Left hindlimb (tissue), 1 donor: ENCODE measurements around the gene VAV3.
"Not testable (repeated sequence)": the region's sequence is repeated elsewhere in the genome, so short reads cannot be mapped to it uniquely, and the experiment has no call there.

ENCODE experiments used
- DNase-seq: peaks from one replicate; pipeline ENCODE4 v3.0.0-alpha.2; 2018

Gene VAV3

DNA sequence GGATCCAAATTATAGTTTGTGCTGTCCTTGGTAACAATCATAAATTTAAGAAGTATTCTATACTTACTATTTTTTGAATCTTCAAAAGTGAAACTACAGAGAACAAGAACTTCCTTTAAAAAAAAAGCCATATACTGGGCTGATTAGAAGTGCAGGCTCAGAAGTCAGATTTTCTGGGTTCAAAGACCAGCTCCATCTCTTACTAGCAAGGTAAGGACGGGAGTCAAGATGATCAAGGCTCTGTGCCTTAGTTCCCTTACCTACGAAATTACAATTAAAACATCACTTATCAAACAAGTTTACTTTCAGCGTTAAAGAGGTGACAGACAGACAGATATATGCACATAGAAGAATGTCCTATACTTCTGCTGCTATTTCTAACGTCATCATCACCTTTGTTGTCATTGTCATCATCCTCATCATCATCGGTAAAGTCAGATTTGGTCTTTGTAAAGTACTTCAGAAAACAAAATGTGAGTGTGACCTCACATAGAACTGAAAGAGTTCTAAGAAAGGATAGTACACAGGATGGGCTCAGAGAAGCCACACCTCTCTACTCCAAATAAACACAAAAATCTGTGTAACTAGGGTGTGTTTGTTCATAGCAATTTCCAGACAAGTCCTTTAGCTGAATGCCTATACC lies 178.7 kb downstream of the VAV3 start:
- DNase-seq = no peak

GRCh38 chr1:107785496-107786202 lies 179.3 kb downstream of the VAV3 start:
- DNase-seq = no peak

DNA sequence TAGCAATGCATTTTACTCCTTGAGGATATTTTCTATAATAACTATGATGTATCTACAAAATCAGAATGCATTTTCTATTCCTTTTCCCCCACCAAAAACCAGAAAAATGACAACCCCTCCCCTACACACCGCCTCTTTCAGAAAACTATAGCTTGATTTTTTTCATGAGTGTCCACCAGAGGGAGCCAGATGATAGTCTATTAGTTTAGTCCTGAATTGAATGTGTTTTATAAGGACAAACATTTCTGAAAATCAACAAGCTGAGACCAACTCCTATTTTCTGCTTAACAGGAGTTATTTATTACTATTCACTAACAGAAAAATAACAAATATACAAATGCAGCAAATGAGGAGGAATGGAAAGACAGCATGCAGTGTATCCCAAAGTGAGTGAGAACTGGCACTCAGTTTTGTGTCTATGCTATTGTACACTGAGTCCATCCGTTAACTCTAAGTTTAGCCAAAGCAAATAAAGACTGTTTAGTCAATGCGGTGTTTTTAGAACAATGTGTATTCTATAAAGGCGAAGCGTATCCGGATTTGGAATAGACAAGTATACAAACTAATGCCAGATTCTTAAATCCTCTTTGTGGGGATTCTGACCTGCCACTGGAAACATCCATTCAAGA lies 182.6 kb downstream of the VAV3 start:
- DNase-seq = no peak

DNA sequence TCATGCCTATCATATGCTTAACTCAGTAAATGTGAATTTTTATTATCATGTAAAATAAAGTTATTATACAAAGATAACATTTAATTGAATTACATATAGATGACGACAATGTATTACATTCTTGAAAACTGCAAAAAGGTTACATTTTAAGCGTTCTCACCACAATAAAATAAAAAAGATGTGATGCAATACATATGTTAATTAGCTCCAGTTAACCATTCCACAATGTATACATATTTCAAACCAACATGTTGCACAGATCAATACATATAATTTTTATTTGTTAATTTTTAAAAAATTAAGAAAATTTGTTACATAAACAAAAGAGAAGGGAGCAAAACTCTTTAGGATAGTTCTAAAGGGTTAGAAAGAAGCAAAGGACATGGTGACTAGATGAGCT lies 183.7 kb downstream of the VAV3 start:
- DNase-seq = no peak

GRCh38 chr1:107777664-107778047 lies 187.3 kb downstream of the VAV3 start:
- DNase-seq = no peak

DNA sequence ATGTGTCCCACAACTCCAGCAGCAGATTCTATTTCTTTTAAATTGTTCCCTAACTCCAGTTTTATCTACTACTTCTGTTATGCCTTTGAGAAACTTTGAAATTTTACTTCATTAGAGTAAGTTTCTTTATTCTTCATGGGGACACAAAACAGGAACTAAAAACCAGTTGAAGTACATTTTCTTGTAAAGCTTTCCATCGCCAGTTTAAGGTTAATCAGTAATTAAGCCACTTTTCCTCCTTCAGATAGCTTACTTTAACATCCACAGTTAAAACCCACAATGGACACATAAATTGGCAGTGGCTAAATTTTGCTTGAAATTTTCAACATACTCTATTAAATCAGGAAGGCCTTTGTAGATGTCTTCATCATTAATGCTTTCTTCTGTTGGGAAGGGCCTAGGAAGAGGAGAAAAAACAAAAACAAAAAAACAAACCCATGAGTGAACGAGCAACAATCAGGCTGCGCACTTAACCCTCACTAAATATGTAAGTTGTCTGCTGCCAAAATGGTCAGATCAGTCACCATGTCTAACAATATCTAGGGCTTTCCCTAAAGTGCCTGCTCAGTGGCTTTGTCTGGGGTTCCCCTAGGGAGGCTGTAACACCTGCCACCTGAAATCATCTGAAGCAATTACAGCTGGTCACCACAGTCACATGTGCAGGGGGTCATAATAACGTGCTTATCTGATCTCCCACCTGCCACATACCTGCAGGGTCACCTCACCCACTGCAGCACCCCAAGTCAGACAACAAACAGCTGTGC lies 187.9 kb downstream of the VAV3 start:
- DNase-seq = no peak

DNA sequence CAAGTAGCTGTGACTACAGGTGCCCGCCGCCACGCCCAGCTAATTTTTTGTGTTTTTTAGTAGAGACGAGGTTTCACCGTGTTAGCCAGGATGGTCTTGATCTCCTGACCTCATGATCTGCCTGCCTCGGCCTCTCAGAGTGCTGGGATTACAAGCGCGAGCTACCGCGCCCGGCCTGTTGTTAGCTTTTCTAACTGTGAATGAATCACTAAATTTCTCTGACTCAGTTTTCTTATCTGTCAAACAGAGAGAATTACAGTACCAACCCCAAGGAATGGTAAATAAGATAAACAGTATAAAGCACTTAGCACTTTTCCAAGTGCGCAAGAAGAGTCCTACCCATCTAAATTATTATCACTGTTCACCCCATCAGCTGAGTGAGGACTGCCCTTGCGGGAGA lies 193.6 kb downstream of the VAV3 start:
- no peak for DNase-seq

DNA sequence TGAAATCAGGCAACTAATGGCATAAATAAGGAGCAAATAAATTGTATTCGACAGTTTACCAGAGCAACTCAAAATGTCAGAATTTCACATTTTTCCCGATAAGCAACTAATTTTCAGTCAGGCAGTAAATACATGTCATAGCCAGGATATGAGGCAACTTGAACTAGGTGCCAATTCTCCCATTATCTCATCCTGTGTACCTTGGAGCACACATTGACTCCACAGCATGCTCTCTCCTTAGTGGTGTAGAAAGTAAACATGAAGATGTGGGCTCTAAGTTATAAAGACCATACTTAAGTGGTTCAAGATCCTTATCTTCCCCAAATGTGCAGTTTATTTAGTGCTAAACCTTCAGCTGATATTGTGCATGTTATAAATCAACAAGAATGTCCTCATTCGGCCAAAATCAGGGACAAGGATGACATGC lies 197.8 kb downstream of the VAV3 start:
- no peak for DNase-seq

- DNase-seq = no peak
Observed at GRCh38 chr1:107766533-107766932, 198.4 kb downstream of the VAV3 start.

DNA sequence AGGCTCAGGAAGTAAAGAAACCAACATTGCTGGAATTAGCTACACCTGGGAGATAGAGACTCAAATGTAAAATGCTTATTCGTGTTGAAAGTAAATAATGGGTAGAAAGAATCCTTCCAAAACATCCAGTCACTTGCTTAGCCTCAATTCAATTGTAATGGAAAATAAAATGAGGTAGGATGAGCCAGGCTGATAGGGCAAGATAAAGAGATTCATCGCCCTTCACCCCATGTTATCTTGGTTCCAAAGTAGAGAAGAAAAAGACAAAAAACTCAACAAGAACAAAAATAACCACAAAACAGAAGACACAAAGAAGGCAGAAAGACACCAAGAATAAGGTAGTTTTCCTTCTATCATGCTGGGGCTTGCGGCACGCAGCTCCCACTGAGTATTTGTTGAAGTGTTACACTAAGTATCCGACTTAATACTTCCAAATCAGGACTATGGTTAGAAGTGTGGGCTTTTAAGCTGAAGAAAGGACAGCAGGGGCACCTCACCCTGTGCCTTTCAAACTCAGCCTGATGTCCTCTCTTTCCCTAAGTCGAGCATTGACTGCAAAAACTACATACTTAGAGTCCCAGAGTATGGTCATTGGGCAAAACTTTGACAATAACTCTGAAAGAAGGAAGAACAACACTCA lies 202.1 kb downstream of the VAV3 start:
- no peak for DNase-seq

DNA sequence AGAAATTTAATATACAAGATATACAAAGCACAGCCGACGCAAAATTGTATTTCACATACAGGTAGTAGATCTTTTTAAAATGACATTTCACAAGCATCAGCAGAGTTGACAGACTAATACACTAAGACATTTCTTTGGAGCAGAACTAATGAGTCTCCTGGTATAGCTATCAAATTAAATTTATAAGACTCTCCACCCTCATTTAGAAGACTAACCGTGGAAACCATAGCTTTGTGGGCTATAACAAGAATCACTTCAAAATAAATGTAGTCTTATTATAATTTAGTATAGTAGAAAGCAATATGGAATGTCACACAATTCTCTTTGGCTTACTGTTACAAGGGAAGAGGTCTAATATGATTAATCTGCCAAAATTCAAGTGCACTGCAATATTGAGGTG lies 204.9 kb downstream of the VAV3 start:
- DNase-seq = no peak

- peak; percentile 37 for DNase-seq
Observed at GRCh38 chr1:107750364-107750959, 214.5 kb downstream of the VAV3 start.

DNA sequence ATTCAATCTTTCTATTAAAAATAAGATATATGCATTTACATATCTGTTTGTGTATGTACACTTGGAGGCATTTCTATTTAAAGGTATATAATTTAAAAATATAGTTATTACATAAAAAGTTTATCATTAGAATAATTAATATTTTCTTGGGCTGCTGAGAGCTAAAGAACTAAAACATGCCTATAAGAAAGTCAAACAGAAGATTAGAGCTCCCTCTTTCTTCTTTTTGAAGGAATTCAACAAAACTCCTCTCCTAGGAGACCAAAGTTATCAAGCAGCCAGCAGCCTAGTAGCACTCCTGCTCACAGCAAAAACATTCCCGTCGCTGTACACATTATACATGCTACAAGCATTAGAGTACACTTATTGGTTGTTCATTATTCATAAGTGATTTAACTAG lies 216.4 kb downstream of the VAV3 start:
- no peak for DNase-seq

- no peak for DNase-seq
Observed at GRCh38 chr1:107741242-107741641, 223.7 kb downstream of the VAV3 start.

- no peak for DNase-seq
Observed at GRCh38 chr1:107740579-107740978, 224.4 kb downstream of the VAV3 start.

DNA sequence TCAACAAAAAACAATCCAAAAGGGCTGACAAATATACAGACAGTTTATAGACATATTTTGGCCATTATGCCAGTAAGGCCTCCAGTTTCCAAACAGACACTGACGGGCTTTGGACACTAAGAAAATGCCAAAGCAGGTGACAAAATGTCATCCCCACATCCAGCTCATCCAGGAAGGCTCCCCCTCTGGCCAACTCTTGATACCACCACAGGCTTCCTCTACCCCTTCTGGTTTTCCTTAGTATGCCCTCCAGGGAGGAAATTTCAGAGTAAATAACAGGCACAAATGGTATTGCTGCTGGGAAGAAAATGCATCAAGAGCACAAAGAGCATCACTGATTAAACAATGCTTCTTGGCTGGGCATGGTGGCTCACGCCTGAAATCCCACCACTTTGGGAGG lies 225.3 kb downstream of the VAV3 start:
- no peak for DNase-seq

DNA sequence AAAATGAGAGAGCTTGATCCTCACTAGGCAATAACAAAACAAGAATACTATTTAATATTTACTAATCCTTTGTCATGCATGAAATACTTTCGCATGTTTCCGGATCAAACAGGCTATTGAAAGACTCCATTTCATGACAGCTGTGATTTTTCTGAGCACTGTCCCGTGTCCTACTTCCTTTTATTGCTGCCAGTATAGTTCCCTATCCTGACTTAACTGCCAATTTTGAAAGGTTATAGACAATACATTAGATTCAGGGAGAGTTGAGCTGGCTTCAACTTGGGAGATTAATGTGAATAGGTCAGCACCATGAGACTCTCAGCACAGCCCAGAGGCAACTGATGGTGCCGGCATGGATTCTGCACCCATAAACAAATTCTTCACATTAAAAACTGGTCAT lies 225.8 kb downstream of the VAV3 start:
- no peak for DNase-seq

DNA sequence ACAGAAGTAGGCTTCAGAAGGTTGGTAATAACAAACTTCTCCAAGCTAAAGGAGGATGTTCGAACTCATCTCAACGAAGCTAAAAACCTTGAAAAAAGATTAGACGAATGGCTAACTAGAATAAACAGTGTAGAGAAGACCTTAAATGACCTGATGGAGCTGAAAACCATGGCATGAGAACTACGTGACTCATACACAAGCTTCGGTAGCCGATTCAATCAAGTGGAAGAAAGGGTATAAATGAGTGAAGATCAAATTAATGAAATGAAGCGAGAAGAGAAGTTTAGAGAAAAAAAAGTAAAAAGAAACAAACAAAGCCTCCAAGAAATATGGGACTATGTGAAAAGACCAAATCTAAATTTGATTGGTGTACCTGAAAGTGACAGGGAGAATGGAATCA lies 231.6 kb downstream of the VAV3 start:
- not testable (repeated sequence) for DNase-seq

DNA sequence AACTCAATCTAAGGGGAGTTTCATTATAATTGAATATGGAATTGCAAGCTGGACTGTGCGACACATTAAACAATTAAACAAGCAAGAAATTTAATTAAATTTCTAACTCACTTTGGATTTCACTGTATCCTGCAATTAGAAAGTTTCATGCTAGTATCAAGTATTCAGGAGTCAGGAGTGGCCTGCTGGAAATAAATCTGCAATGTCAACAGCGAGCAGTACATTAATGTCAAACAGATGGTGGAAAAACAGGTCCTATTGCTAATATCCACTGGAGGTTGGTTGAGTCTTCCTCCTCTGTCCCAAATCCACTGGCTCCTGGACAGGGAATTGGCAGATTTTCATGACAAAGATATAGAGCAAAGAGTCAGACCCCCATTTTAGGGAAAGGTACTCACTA lies 237.1 kb downstream of the VAV3 start:
- DNase-seq = no peak

DNA sequence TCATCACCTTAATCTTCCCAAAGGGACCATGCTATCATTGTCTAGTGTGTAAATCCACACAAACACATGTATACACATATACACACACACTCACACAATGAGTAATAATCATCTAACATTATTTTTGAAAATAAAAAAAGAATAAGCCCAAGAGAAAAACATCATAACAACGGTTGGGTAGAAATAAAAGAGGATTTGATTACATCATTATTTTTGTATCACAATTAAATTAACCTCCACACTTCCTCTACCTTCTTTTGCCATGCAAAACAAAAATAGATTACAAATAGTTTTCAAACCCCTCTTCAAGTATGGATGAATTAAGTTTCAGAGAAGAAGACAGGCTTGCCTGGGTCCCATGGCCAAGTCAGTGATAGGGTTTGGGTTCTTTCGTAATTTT lies 238.1 kb downstream of the VAV3 start:
- no peak for DNase-seq

GRCh38 chr1:107724648-107725047 lies 240.3 kb downstream of the VAV3 start:
- no peak for DNase-seq

- DNase-seq = not testable (repeated sequence)
Observed at GRCh38 chr1:107720210-107720609, 244.8 kb downstream of the VAV3 start.

DNA sequence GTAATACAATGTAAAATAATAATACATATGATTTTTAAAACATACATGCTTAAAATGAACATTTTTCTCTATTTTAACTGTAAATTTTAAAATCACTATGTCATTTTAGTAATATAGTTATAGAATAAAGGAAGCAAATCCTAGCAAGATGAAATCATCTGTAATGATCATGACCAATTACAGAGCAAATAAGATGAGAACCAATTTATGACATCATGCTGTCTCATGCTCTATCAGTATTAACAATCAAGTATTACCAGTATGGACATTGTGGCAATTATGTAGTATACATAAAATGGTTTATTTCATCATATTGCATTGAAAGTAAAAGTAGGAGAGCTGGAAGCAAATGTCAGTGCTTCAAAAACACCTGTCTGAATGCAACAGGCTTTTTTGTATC lies 255.0 kb downstream of the VAV3 start:
- DNase-seq = no peak
